A549 treated with CpdA at 1 μM for 4 hours (cell line): Measurements from ENCODE around the gene HOXD3. TPM values are rescaled to one million over a fixed set of nuclear protein-coding genes. Genes with fewer than 3 reads are reported as not detected.

Experiments
- total RNA-seq: library from RNA; stranded (reverse); fragments of 200-300 nt; extraction: Qiagen RNA extraction; gene quantifications from 5 replicates; pipeline ENCODE4 v1.2.3, GENCODE V29; 2022; ENCODE audit warnings: low read depth

HOXD3 gene
- total RNA-seq = 0.15 to 0.35 TPM (median 0.27 TPM) in 4 of 5 replicates, not detected in the other

GRCh38 chr2:176156807-176157498 lies at the start of gene HOXD3:
HOXD3 (plus strand) TSS chr2:176157307; CDS start chr2:176169115, 11,808 bp downstream.

GRCh38 chr2:176115883-176116813 lies 41.0 kb upstream of the HOXD3 start, which contains the start of gene HOXD10:
HOXD10 (plus strand) TSS chr2:176116778; CDS start chr2:176116834, 56 bp downstream.

GRCh38 chr2:176122683-176123410 lies 34.3 kb upstream of the HOXD3 start, which contains the start of gene HOXD9:
HOXD9 (plus strand) TSS chr2:176122719; CDS start chr2:176122769, 50 bp downstream.

GRCh38 chr2:176128982-176129796 lies 27.9 kb upstream of the HOXD3 start, which contains the start of gene HOXD8:
HOXD8 (plus strand) TSS chr2:176129705; CDS start chr2:176130367, 662 bp downstream.

GRCh38 chr2:176151442-176152287 lies 5.4 kb upstream of the HOXD3 start, which contains the start of gene HOXD4:
HOXD4 (plus strand) TSS chr2:176151550; CDS start chr2:176151634, 84 bp downstream.

GRCh38 chr2:176187899-176188773 lies 31.0 kb downstream of the HOXD3 start, which contains the start of gene HOXD1:
HOXD1 (plus strand) TSS chr2:176188668; CDS start chr2:176188802, 134 bp downstream.

Other genes starting within 250 kb of the HOXD3 start
- gene LNPK, start 155.0 kb upstream of the HOXD3 start, total RNA-seq = 11.0 to 20.4 TPM (median 14.4 TPM) in 5 replicates
- gene EVX2, start 73.3 kb upstream of the HOXD3 start, total RNA-seq = not detected in 5 replicates
- gene HOXD13, start 64.6 kb upstream of the HOXD3 start, total RNA-seq = 0.16 to 0.34 TPM (median 0.30 TPM) in 5 replicates
- not detected in 5 replicates for gene HOXD12, start 57.5 kb upstream of the HOXD3 start, total RNA-seq
- gene HOXD11, start 50.0 kb upstream of the HOXD3 start, total RNA-seq = 6.1 to 8.3 TPM (median 6.6 TPM) in 5 replicates
- 5.5 to 8.1 TPM (median 7.0 TPM) in 5 replicates for gene HOXD10, start 40.5 kb upstream of the HOXD3 start, total RNA-seq
- gene HOXD9, start 34.6 kb upstream of the HOXD3 start, total RNA-seq = 0.98 to 1.4 TPM (median 1.3 TPM) in 5 replicates
- gene HOXD8, start 27.6 kb upstream of the HOXD3 start, total RNA-seq = 4.5 to 6.6 TPM (median 5.4 TPM) in 5 replicates
- gene HOXD4, start 5.8 kb upstream of the HOXD3 start, total RNA-seq = 0.36 to 0.50 TPM (median 0.46 TPM) in 4 of 5 replicates, not detected in the other
- 0.20 to 0.39 TPM (median 0.36 TPM) in 5 replicates for gene HOXD1, start 31.4 kb downstream of the HOXD3 start, total RNA-seq
- gene MTX2, start 112.1 kb downstream of the HOXD3 start, total RNA-seq = 43.9 to 50.9 TPM (median 44.9 TPM) in 5 replicates